Diencephalon (tissue), 1 donor: ENCODE measurements around the gene SNRPE. TPM values are rescaled to one million over a fixed set of nuclear protein-coding genes. Genes with fewer than 3 reads are reported as not detected.

Source experiments
- small RNA-seq: library from RNA; depleted of rRNA; stranded (forward); fragments of <200 nt; gene quantifications from one replicate; pipeline ENCODE3, GENCODE V24; 2014
- total RNA-seq: library from RNA; depleted of rRNA; stranded (reverse); fragments of >200 nt; gene quantifications from one replicate; pipeline ENCODE4 v1.2.3, GENCODE V29; 2014

The SNRPE gene
- 65.0 TPM for total RNA-seq

GRCh38 chr1:203861379-203862184 lies at the start of gene SNRPE:
Gene SNRPE, plus strand, starts transcription at chr1:203861599. Its CDS starts 61 bp downstream, at chr1:203861660.

Small RNA genes within 50 kb of the gene (small RNA-seq; reads per million reads assigned to genes)
- gene HSPE1P6 = not detected

Other genes starting within 250 kb of the SNRPE start
- 58.8 TPM for gene ATP2B4, start 234.8 kb upstream of the SNRPE start, total RNA-seq
- gene LAX1, start 96.4 kb upstream of the SNRPE start, total RNA-seq = 0.23 TPM
- 8.1 TPM for gene ZBED6, start 66.0 kb upstream of the SNRPE start, total RNA-seq
- 73.8 TPM for gene ZC3H11A, start 66.0 kb upstream of the SNRPE start, total RNA-seq
- 6.7 TPM for gene SOX13, start 211.5 kb downstream of the SNRPE start, total RNA-seq